Activated T-cell treated with anti-CD3 and anti-CD28 coated beads, Interleukin-2, amount 50 U/mL, for 48 hours (primary cell): ENCODE results near the gene RRM2.
A peak's percentile ranks its signal among the peaks of the same experiment; 100 is the strongest.

ENCODE experiments used
- DNase-seq, 2 experiments: peaks; one replicate each; pipeline ENCODE4 v3.0.0-alpha.2; 2020

The RRM2 gene

GRCh38 chr2:10158681-10159080 is 36.1 kb downstream of the RRM2 start:
- no peak for DNase-seq

- no peak for DNase-seq
These were observed 36.5 kb downstream of the RRM2 start for GRCh38 chr2:10159086-10159485.

- DNase-seq = no peak
These were observed 37.1 kb downstream of the RRM2 start for GRCh38 chr2:10159581-10160131.

- no peak for DNase-seq
These were observed 37.8 kb downstream of the RRM2 start for GRCh38 chr2:10160203-10160955.

- DNase-seq = no peak
These were observed 38.8 kb downstream of the RRM2 start for GRCh38 chr2:10161206-10161931.

- peak in 1 of 2 experiments; percentile 36 for DNase-seq
These were observed 39.5 kb downstream of the RRM2 start for GRCh38 chr2:10161961-10162441.

- DNase-seq = no peak
These were observed 40.3 kb downstream of the RRM2 start for GRCh38 chr2:10162586-10163497.

- no peak for DNase-seq
These were observed 41.3 kb downstream of the RRM2 start for GRCh38 chr2:10163498-10164486.

GRCh38 chr2:10164601-10165000 is 42.1 kb downstream of the RRM2 start:
- DNase-seq = no peak

GRCh38 chr2:10165282-10165681 is 42.7 kb downstream of the RRM2 start:
- DNase-seq = no peak

GRCh38 chr2:10165861-10166675 is 43.5 kb downstream of the RRM2 start:
- no peak for DNase-seq

GRCh38 chr2:10166676-10167292 is 44.2 kb downstream of the RRM2 start:
- DNase-seq = no peak

- no peak for DNase-seq
These were observed 44.8 kb downstream of the RRM2 start for GRCh38 chr2:10167316-10167715.

- no peak for DNase-seq
These were observed 45.7 kb downstream of the RRM2 start for GRCh38 chr2:10168221-10168620.

- no peak for DNase-seq
These were observed 46.6 kb downstream of the RRM2 start for GRCh38 chr2:10169053-10169578.

- DNase-seq = no peak
These were observed 47.0 kb downstream of the RRM2 start for GRCh38 chr2:10169581-10169980.

- no peak for DNase-seq
These were observed 47.7 kb downstream of the RRM2 start for GRCh38 chr2:10170256-10170655.

- DNase-seq = no peak
These were observed 48.7 kb downstream of the RRM2 start for GRCh38 chr2:10171006-10171800.
